Transverse colon (tissue), 3 donors: ENCODE data around the gene COLEC12.
A peak's percentile ranks its signal among the peaks of the same experiment; 100 is the strongest.

ENCODE experiments used
- POLR2A ChIP-seq: fragments of 450-650 bp; IDR thresholded peaks from one replicate; pipeline ENCODE4 v1.6.1; 2016; ENCODE audit warnings: antibody characterized with exemption, mild to moderate bottlenecking, moderate library complexity
- TF ChIP-seq, protein P1 (sequence below), 5 experiments: fragments of 200-600 bp in 3 of 5; fragments of 450-650 bp in 2 of 5; sonication (generic) in 3 of 5; IDR thresholded peaks; 1 replicate in 2 of 5; 2 replicates in 3 of 5; pipeline ENCODE4 v1.5.1; 2016 to 2017; ENCODE audit warnings: antibody characterized with exemption in 5 of 5, inconsistent platforms in 3 of 5, mild to moderate bottlenecking in 2 of 5, moderate library complexity in 1 of 5

DNA sequence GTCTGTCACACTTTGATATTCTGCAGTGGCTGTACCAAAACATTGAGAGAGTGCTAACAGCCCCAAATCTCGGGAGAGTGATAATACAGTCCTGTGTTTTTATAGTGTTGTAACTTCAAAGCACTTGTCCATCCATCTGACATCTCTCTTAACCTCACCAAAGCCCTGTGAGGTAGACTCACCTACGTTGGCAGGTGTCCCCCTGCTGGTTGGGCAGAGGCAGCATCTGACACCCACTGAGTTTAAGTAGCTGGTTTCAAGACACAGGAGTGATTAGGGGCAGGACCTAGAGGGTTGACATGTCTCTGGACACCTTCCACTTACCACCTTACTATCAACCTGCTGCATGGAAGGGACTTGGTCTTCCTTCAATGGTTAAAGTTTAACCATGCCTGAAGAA, 22.9 kb downstream of the COLEC12 start:
- TF ChIP-seq, protein P1, sequence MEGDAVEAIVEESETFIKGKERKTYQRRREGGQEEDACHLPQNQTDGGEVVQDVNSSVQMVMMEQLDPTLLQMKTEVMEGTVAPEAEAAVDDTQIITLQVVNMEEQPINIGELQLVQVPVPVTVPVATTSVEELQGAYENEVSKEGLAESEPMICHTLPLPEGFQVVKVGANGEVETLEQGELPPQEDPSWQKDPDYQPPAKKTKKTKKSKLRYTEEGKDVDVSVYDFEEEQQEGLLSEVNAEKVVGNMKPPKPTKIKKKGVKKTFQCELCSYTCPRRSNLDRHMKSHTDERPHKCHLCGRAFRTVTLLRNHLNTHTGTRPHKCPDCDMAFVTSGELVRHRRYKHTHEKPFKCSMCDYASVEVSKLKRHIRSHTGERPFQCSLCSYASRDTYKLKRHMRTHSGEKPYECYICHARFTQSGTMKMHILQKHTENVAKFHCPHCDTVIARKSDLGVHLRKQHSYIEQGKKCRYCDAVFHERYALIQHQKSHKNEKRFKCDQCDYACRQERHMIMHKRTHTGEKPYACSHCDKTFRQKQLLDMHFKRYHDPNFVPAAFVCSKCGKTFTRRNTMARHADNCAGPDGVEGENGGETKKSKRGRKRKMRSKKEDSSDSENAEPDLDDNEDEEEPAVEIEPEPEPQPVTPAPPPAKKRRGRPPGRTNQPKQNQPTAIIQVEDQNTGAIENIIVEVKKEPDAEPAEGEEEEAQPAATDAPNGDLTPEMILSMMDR (IDR thresholded peaks at IDR 0.05) = peak in 3 of 5 experiments; percentile 33 to 42 (median 39)
- no peak for TF ChIP-seq POLR2A
